NCI-H524 (cell line): ENCODE measurements around the gene RELN.

Source experiments
- DNase-seq, 2 experiments: peaks; one replicate each; lab custom pipeline; 2025; lab: John Stamatoyannopoulos, UW

The RELN gene

GRCh38 chr7:103474956-103475355 is 514.5 kb downstream of the RELN start:
- DNase-seq: peak in 1 of 2 experiments; percentile 20

- DNase-seq: no peak
Measured at GRCh38 chr7:103469095-103469948, 520.1 kb downstream of the RELN start.

- no peak for DNase-seq
Measured at GRCh38 chr7:103466814-103467213, 522.6 kb downstream of the RELN start.

- DNase-seq: no peak
Measured at GRCh38 chr7:103462358-103462757, 527.1 kb downstream of the RELN start.

- peak; percentile 67 to 73 for DNase-seq
Measured at GRCh38 chr7:103447073-103447960, 542.1 kb downstream of the RELN start.

GRCh38 chr7:103446049-103446520 is 543.4 kb downstream of the RELN start, which contains the start of gene SLC26A5:
SLC26A5 (minus strand) TSS chr7:103446207; CDS start chr7:103421514, 24,693 bp downstream.
- peak in 1 of 2 experiments; percentile 39 for DNase-seq

GRCh38 chr7:103445228-103446048 is 544.0 kb downstream of the RELN start:
- peak in 1 of 2 experiments; percentile 46 for DNase-seq

- no peak for DNase-seq
Measured at GRCh38 chr7:103439661-103440060, 549.8 kb downstream of the RELN start.

GRCh38 chr7:103437623-103438022 is 551.8 kb downstream of the RELN start:
- DNase-seq: no peak

GRCh38 chr7:103432712-103433111 is 556.7 kb downstream of the RELN start:
- no peak for DNase-seq

- DNase-seq: peak in 1 of 2 experiments; percentile 8
Measured at GRCh38 chr7:103425177-103425576, 564.3 kb downstream of the RELN start.

- DNase-seq: peak; percentile 14 to 65
Measured at GRCh38 chr7:103423467-103424179, 565.8 kb downstream of the RELN start.
